Ovary (tissue), 9 donors: ENCODE results near the gene CLDND2. TPM values are rescaled to one million over a fixed set of nuclear protein-coding genes. Genes with fewer than 3 reads are reported as not detected.
"Not testable (repeated sequence)": the region's sequence is repeated elsewhere in the genome, so short reads cannot be mapped to it uniquely, and the experiment has no call there.

Source experiments
- DNase-seq, 5 donors: peaks; one replicate each; pipeline ENCODE4 v3.0.0-alpha.2; 2019 to 2020
- H3K27ac ChIP-seq, 2 donors: fragments of 200-600 bp; one replicate each; pipeline versions ENCODE4 v1.5.1 to v1.8.0; 2019 to 2022
- H3K27me3 ChIP-seq: fragments of 200-600 bp; one replicate; pipeline ENCODE4 v1.8.0; 2022
- H3K36me3 ChIP-seq: fragments of 200-600 bp; sonication (generic); one replicate; pipeline ENCODE4 v1.5.1; 2019
- H3K4me1 ChIP-seq: one replicate; pipeline ENCODE4 v1.8.1; 2013; ENCODE audit warnings: mild to moderate bottlenecking, moderate library complexity; ENCODE audit not compliant: insufficient read depth
- H3K4me3 ChIP-seq: fragments of 200-600 bp; sonication (generic); one replicate; pipeline ENCODE4 v1.5.1; 2017
- H3K9me3 ChIP-seq, 2 donors: fragments of 200-600 bp in 1 of 2; sonication (generic) in 1 of 2; one replicate each; pipeline versions ENCODE4 v1.5.1 to v1.8.1; 2013 to 2019; ENCODE audit warnings: mild to moderate bottlenecking in 1 of 2, moderate library complexity in 1 of 2
- CTCF ChIP-seq, 3 donors: fragments of 450-650 bp in 2 of 3; fragments of 200-600 bp in 1 of 3; IDR thresholded peaks; one replicate each; pipeline versions ENCODE4 v1.5.1 to v1.8.0; 2016 to 2022; ENCODE audit warnings: antibody characterized with exemption in 3 of 3, mild to moderate bottlenecking in 1 of 3
- EP300 ChIP-seq: sonication (generic); formaldehyde crosslinking; IDR thresholded peaks from one replicate; pipeline ENCODE4 v1.6.1; 2017; ENCODE audit warnings: antibody characterized with exemption
- POLR2A ChIP-seq: fragments of 450-650 bp; IDR thresholded peaks from one replicate; pipeline ENCODE4 v1.6.1; 2017; ENCODE audit warnings: antibody characterized with exemption, mild to moderate bottlenecking, moderate library complexity
- WGBS, 3 donors: extraction: QIAGEN DNeasy Blood & Tissue Kit in 1 of 3; methylation state at CpG; one replicate each; pipeline versions ENCODE4 v1.1.5 to v1.1.7; 2013 to 2017; 5-methylcytosine and 5-hydroxymethylcytosine counted together
- intact Hi-C, 4 donors: fragments of 100-400 bp; cut with DNase I; formaldehyde crosslinking; loops; one replicate each; pipeline versions ENCODE4 v1.11.0 to v1.15.1; 2022 to 2023
- polyA plus RNA-seq, 2 donors: library from polyadenylated mRNA; stranded (reverse); fragments of 200-250 nt in 1 of 2; fragments of 350-450 nt in 1 of 2; fragmentation: Illumina TruSeq in 1 of 2; extraction: RNeasy Lipid Tissue Mini Kit (QIAGEN cat#74804) in 1 of 2; gene quantifications; one replicate each; pipeline ENCODE4 v1.2.3, GENCODE V29; 2013 to 2014
- total RNA-seq, 7 donors: library from RNA; depleted of rRNA in 2 of 7; stranded (reverse); fragments of >200 nt in 2 of 7; fragmentation: NEBNext Ultra II Directional in 3 of 7; extraction: Animal tissue kit (Norgen Biotek cat#: 25700) in 3 of 7; gene quantifications; one replicate each; pipeline versions ENCODE4 v1.1.0 to v1.2.4, GENCODE V29; 2016 to 2023
- donor health status: DM: no; HTN: no; CAD: no; lungs with moderate emphysema.
- donor health status: DM: no; HTN: no; CAD: no.
- donor health status: Bipolar disorder and iron deficiency.
- donor health status: DM: yes; HTN: yes; CAD: no.
- donor health status: DM: no; HTN: no; CAD: no.
- donor health status: DM: yes; HTN: yes; CAD: no.

Gene CLDND2
- total and polyA plus RNA-seq, 9 donors, result 0.59 to 1.9 (median 1.4) TPM; not detected in 4

GRCh38 chr19:51398096-51398704, 29.4 kb upstream of the CLDND2 start:
- no peak overlapping the region for H3K27ac ChIP-seq
- intact Hi-C loops, result loop anchor here in 1 of 4 donors (10.0 kb wide), 1 partner anchor 53 kb away; the partner anchor contains the start of gene VSIG10L
- 35 to 42% (median 37%) methylated on average over 7 of the region's 7 CpGs for WGBS, 3 donors
- no peaks in the 10 kb centered on the region for H3K4me1 ChIP-seq
- no peaks in the 10 kb centered on the region for H3K9me3 ChIP-seq
- no peak overlapping the region for H3K4me3 ChIP-seq
- DNase-seq, result no peak
- TF ChIP-seq EP300, result no peak
- no peak for TF ChIP-seq CTCF (IDR thresholded peaks at IDR 0.05)
- TF ChIP-seq POLR2A, result no peak
- H3K27me3 ChIP-seq, result no peaks in the 10 kb centered on the region
- no peaks in the 10 kb centered on the region for H3K36me3 ChIP-seq

GRCh38 chr19:51397453-51397852, 28.6 kb upstream of the CLDND2 start:
- WGBS, 3 donors, result 53 to 59% (median 57%) methylated on average over 9 of the region's 9 CpGs
- H3K9me3 ChIP-seq, H3K4me1 ChIP-seq, H3K4me3 ChIP-seq, DNase-seq, H3K27ac ChIP-seq, H3K36me3 ChIP-seq, H3K27me3 ChIP-seq: not testable (repeated sequence)
- intact Hi-C loops, result loop anchor here in 1 of 4 donors (10.0 kb wide), 1 partner anchor 53 kb away; the partner anchor contains the start of gene VSIG10L

GRCh38 chr19:51396175-51396574, 27.4 kb upstream of the CLDND2 start:
- TF ChIP-seq CTCF (IDR thresholded peaks at IDR 0.05) (no peak), EP300 (no peak), POLR2A (no peak)
- Histone ChIP-seq H3K4me3 (no peak overlapping the region), H3K9me3 (no peaks in the 10 kb centered on the region), H3K27me3 (no peaks in the 10 kb centered on the region), H3K36me3 (no peaks in the 10 kb centered on the region), H3K4me1 (no peaks in the 10 kb centered on the region), H3K27ac (no peak overlapping the region)
- no peak for DNase-seq
- intact Hi-C loops, result loop anchor here in 1 of 4 donors (10.0 kb wide), 1 partner anchor 51 kb away; the partner anchor contains the start of gene VSIG10L
- WGBS, 3 donors, result 89 to 98% (median 97%) methylated on average over 2 of the region's 2 CpGs

- 1 to 2% (median 1%) methylated on average over 45 of the region's 45 CpGs for WGBS, 3 donors
- H3K9me3 ChIP-seq, result no peaks in the 10 kb centered on the region
These were observed 25.4 kb upstream of the CLDND2 start for GRCh38 chr19:51394050-51394836.

More at GRCh38 chr19:51394050-51394836, 25.4 kb upstream of the CLDND2 start:
- H3K36me3 ChIP-seq, result no peaks in the 10 kb centered on the region
- H3K4me1 ChIP-seq, result no peaks in the 10 kb centered on the region
- H3K27me3 ChIP-seq, result no peaks in the 10 kb centered on the region
- peak; percentile 83 to 90 (median 86) for DNase-seq
- intact Hi-C loops, result loop anchor here in 1 of 4 donors (10.0 kb wide), 1 partner anchor 49 kb away; the partner anchor contains the start of gene VSIG10L
- TF ChIP-seq EP300 (no peak), POLR2A (no peak), CTCF (IDR thresholded peaks at IDR 0.05) (no peak)
- H3K27ac ChIP-seq, result peak overlapping the region in 1 of 2 donors; percentile 47
- H3K4me3 ChIP-seq, result peak overlapping the region; percentile 29
